HG02938 (cell line): ENCODE measurements around the gene CLEC10A.
"Not testable (repeated sequence)": the region's sequence is repeated elsewhere in the genome, so short reads cannot be mapped to it uniquely, and the experiment has no call there.

Source experiments
- ATAC-seq: cut with Tn5 transposase; IDR thresholded peaks from one replicate; pipeline ENCODE4 v1.9.1; 2021; ENCODE audit warnings: mild to moderate bottlenecking, moderate library complexity; ENCODE audit not compliant: unreplicated experiment

The CLEC10A gene

DNA sequence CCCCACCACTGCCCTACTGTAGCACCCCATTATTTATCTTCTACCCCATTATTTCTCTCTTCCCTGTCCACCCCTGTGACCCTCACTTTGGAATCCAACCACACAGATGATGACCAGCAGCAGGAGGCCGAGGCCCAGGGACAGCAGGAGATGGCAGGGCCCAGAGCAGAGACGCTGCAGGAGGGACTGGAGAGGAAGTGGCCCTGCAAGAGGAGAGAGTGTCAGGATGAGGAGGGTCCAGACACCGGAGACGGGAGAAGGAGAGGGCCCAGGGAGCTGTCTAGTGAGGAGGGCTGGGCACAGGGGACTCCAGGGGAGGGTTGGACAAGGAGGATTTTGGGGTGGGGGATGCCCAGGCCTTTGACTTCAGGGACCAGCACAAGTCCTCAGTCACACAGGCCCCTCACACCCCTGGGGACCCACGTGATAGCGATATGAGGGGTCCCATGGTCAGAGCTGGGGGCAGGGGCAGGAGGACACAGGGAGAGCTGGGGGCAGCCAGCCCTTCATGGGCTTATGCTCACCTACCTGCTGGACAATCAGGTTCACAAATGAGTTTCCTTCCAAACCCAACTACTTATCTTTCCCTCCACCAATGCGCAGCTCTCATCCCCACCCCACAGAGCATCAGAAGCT is 2.0 kb downstream of the CLEC10A start:
- ATAC-seq = no peak

DNA sequence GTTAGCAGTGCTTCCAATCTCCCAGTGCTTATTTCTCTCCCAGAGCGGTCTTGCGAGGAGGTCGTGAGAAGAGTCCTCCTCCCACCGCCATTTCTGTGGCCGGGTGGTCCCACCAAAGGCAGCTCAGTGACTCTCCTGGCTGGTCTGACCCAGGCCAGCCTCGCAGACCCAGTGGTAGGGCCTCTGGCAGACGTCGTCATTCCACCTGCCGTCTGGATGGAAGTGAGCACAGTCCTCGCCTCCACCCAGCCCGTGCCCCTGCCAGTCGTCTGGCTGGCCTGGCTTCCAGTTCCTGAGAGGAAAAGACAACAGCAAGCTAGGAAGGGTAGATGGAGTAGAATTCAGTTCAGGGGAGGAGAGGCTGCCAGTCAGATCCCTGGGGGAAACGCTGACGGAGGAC is 5.1 kb downstream of the CLEC10A start:
- no peak for ATAC-seq

GRCh38 chr17:7072406-7072805 is 7.6 kb downstream of the CLEC10A start:
- no peak for ATAC-seq

- no peak for ATAC-seq
These were observed 9.3 kb downstream of the CLEC10A start for GRCh38 chr17:7070712-7071111.

DNA sequence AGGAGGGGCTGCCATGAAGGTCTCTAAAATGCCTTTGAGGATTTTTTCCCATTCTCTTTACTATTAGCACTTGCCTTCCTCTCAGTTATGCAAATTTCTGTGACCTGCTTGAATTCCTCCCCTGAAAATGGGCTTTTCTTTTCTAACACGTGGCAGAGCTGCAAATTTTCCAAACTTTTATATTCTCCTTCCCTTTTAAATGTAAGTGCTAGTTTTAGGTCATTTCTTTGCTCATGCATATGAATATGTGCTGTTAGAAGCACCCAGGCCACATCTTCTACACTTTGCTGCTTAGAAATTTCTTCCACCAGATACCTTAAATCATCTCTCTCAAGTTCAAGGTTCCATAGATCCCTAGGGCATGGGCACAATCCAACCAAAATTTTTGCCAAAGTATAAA is 11.8 kb downstream of the CLEC10A start:
- no peak for ATAC-seq

DNA sequence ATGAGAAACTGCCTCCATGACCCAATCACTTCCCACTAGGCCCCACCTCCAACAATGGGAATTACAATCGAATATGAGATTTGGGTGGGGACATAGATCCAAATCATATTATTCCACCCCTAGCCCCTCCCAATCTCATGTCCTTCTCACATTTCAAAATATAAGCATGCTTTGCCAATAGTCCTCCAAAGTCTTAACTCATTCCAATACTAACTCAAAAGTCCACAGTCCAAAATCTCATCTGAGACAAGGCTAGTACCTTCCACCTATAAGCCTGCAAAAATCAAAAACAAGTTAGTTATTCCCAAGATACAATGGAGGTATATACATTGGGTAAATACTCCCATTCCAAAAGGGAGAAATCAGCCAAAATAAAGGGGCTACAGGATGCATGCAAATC is 12.9 kb downstream of the CLEC10A start:
- no peak for ATAC-seq

GRCh38 chr17:7064261-7064660 is 15.8 kb downstream of the CLEC10A start:
- ATAC-seq = no peak

DNA sequence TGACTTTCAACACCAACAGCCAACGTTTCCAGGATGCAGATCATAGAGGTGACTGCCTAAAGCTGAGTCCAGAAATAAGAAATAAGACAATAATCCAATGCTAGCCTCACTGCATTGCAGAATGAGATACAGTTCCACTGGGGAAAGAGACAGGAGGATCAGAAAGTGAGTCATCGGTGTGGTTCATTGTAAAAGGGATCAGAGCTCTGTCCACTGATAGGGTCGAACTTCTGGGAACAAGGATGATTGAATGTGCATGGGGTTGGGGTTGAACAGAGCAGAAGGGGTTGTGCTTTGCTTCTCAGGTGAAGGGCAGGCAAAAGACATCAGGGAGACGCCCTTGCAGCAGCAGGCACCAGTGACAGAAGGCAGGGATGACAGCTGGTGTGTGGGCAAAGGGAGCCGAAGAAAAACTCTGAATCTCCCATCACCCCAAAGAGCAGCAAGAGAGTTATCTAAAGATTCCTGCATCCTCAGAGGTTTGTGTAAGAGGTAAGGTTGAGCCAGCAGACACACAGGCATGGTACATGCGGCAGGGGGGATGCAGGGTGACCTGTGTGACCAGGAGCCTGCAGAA is 16.4 kb downstream of the CLEC10A start:
- no peak for ATAC-seq

- no peak for ATAC-seq
These were observed 19.7 kb downstream of the CLEC10A start for GRCh38 chr17:7060165-7060891.

GRCh38 chr17:7058831-7059447 is 21.1 kb downstream of the CLEC10A start:
- ATAC-seq = no peak

DNA sequence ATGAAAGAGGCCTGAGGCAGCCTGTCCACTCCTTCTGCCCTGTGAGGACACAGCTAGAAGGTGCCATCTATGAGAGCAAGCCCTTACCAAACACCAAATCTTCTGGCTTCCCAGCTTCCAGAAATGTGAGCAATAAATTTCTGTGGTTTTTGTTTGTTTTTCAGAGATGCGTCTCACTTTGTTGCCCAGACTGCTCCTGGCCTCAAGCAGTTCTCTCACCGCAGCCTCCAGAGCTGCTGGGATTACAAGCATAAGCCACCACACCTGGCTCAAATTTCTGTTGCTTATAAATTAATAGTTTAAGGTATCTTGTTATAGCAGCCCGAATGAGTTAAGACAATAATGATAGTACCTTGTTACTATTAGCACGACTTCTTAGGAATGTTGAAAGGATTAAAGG is 23.7 kb downstream of the CLEC10A start:
- ATAC-seq = no peak

DNA sequence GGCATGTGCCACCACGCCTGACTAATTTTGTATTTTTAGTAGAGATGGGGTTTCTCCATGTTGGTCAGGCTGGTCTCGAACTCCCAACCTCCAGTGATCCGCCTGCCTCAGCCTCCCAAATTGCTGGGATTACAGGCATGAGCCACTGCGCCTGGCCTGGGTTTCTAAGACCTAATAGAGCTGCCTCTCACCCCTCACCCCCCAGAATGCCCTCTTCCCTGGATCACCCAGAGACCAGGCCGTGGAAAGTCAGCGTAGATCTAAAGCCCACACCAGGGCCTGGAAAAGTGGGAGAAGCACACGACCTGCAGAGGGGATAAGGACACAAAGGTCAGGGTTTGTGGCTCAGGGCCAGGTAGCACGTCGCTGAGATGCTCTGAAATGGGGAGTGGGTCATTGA is 29.5 kb downstream of the CLEC10A start:
- not testable (repeated sequence) for ATAC-seq

DNA sequence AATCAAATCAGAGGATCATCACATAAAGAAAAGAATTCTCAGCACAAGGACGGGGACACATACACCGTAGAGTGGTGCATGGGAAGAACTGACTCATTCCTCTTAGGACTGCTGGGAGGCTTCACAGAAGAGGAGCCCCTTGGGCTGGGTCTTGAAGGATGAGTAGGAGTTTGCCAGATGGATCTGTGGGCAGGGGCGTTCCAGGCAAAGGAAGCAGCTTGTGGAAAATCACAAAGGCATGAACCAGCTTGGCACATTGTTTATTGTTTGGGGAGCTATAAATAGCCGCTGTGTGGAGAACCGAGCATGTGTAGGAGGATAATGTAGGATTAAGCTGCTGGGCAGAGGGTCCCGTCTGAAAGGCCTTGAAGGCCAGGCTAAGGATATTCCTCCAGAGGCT is 31.1 kb downstream of the CLEC10A start:
- no peak for ATAC-seq

- no peak for ATAC-seq
These were observed 32.5 kb downstream of the CLEC10A start for GRCh38 chr17:7047566-7047965.

DNA sequence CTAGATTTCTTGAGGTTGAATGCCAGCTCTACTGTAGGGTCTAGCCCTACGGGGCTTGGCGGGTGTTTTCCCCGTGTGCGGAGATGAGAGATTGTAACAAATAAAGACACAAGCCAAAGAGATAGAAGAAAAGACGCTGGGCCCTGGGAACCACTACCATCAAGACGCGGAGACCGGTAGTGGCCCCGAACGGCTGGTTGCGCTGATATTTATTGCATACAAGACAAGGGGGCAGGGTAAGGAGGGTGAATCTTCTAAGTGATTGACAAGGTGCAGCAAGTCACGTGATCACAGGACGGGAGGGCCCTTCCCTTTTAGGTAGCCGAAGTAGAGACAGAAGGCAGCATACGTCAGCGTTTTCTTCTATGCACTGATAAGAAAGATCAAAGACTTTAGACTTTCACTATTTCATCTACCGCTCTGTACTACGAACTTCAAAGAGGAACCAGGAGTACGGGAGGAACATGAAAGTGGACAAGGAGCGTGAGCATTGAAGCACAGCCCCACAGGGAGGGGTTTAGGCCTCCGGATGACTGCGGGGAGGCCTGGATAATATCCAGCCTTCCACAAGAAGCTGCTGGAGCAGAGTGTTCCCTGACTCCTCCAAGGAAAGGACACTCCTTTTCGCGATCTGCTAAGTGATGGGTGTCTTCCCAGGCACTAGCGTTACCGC is 33.2 kb downstream of the CLEC10A start:
- not testable (repeated sequence) for ATAC-seq

DNA sequence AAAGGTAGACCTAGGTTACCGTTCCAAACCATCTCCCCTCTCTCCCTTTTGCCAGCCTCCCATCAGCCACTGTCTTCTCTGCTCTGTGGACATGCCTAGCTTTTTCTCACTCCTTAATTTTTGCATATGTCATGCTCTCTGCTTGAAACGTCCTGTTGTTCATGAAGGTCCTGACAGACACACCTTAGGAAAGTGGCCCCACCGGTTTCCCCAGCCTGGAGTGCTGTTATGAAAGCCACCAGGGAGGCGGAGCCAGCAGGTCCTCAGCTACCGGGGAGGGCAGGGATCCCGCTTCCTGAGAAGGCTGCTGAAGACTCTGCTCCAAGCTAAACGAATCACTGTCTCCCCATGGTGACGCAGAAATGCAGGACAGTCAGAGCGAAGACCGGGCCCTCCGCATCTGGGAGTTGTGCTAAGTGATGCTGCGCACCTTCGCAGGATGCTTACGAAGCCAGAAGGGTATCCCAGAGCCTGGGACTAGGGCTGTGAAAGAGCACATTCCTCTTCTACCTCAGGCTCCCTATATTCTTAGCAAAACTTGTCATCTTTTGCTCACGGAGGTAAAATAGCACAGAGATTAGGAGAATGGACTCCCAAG is 33.8 kb downstream of the CLEC10A start:
- no peak for ATAC-seq

DNA sequence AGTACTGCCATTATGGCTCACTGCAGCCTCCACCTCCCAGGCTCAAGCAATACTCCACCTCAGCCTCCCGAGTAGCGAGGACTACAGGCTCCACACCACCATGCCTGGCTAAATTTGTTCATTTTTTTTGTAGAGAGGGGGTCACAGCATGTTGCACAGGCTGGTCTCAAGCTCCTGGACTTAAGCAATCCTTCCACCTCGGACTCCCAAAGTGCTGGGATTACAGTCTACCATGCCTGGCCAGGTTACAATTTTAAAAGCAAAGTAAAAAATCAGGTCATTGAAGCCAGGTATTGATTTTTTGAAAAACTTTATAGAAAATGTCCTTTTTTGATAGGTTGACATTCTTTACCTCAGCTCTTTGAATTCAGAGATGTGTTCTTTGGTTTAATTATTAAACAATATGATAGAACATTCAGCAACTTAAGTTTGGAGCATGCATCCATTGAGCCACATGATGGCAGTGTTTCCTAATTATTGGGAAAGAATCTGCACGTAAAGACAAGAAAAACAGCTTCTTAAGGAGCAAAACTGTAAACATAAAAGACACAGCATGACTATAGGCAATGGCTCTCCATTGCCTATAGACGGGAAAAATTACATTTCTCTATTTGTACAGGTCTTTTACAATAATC is 34.4 kb downstream of the CLEC10A start:
- no peak for ATAC-seq

DNA sequence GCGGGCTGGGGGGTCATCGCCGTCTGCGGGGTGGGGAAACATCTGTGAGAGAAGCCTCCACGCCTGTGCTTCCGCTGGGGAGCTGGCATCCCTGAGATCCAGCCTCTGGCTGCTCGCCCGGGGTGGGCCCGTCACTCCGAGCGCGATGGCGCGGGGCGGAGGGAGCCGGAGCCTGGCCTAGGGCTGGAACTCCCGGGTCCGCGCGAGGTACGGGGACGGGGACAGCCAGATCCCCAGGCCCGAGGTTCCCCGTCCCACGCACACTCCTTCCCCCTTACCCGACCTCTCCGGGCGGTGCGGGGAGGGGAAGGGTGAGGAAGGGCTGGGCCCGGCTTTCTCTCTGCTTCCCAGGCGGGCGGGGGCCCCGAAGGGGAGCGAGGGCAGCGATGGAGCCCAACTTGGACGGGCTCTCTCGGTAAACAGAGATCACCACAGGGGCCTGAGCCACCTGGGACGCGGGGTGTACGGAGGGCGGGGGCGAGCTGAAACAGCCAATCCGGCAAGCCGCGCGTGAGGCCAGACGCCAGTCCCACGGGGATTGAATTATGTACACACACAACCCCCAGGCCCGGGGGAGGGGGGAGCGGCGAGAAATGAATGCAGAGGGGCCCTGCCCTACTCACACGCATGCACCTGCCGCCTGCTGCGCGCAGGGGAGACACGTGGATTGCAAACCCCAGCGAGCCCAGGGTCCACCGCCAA is 36.4 kb downstream of the CLEC10A start, which contains the start of gene SLC16A11:
Gene SLC16A11 (minus strand): TSS at position 596 of the 702 bp plus-strand sequence. CDS start 579 bp downstream, at position 17.
- no peak for ATAC-seq

- no peak for ATAC-seq
These were observed 36.9 kb downstream of the CLEC10A start for GRCh38 chr17:7043182-7043496.
